EL (cell line): ENCODE measurements around the gene MLLT1.

ENCODE experiments used
- DNase-seq: peaks from one replicate; pipeline ENCODE4 v3.0.0-alpha.2; 2016

MLLT1 gene

DNA sequence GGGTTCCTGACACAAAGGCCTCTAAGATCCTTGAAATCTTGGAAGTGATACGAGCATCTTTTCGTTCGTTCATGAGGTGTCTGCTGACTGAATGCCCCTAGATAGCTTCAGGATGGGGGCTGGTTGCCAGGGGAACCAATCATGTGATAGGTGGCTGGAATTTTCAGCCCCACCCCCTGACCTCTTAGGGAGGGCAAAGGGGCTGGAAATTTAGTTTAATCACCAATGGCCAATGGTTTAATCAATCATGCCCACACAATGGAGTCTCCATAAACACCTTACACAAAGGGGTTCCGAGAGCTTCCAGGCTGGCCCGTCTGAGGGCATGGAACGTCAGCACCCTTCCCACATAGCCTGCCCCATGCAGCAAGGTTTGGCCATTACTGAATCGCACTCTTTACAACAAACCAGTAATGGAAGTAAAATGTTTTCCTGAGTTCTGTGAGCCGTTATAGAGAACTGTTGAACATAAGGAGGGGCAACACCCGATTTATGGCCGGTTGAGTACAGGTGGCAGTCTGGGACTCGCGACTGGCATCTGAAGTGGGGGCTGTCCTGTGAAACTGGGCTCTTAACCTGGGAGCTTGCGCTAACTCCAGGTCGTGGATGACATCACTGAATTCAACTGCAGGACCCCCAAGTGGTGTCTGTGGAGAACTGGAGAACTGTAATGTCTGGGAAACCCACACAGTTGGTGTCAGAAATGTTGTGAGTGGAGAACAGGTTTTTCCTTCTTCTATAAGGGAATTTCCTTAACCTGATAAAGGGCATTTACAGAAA lies 25.6 kb downstream of the MLLT1 start:
- DNase-seq = no peak

DNA sequence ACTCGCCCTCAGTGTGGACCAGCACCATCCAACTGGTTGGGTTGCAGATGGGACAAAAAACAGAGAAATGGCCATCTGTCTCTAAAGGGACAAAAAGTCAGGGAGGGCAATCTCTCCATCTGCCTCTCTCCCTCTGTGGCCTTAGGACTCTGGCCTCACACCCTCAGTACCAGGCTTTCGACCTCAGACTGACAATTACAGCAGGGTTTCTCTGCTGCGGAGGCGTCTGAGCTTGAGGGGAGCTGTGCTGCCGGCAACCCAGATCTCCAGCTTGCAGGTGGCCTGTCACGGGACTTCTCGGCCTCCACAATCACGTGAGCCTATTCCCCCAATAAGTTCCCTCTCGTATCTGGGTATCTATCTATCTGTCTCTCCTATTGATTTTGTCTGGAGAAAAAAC lies 27.7 kb downstream of the MLLT1 start:
- no peak for DNase-seq

DNA sequence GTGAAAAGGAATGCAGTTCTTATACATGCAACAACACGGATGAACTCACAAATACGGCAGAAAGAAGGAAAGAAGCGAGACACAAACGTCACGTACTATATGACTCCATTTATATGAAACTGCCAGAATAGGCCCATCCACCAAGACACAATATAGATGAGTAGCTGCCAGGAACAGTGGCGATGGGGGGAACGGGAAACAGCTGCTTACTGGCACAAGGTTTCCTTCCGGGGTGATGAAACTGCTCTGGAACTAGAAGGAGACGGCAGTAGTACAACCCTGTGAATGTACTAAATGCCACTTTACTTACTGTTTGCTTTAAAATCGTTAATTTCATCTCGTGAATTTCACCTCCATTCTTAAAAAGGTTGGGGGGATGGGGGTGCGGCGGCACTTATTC lies 28.9 kb downstream of the MLLT1 start:
- DNase-seq = no peak

DNA sequence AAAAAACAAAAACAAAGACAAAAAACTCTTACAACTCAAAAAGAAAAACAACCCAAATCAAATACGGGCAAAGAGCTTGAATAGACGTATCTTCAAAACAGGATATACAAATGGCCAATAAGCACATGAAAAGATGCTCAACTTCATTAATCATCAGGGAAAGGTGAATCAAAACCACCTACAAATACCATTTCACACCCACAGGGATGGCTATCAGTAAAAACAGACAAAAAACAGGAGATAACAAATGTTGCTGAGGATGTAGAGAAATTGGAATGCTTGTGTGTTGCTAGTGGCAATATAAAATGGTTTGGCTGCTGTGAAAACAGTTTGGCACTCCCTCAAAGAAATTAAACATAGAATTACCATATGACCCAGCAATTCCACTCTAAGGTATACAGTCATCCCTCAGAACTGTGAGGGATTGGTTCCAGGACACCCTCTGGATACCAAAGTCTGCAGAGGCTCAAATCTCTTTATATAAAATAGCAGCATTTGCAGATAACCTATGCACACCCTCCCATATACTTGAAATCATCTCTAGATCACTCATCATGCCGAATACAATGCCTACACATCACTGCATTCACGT lies 29.7 kb downstream of the MLLT1 start:
- peak; percentile 65 for DNase-seq

DNA sequence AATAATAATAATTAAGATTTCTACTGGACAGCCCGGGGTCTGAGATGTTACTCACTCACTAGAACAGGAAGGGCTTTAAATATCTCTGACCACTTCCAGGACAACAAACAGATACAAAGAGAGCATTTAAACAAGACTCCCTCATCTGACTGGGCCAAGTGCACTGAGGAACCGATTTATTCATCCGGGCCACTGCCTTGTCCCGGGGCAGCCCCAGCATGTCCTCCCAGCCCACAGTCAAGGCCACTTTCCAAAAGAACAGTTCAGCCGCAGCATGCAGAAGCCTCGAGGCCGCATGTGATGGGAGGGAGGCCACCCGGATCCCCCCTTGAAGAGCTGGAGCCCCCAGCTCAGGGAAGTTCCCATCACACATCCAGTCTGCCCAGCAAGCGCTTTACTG lies 30.5 kb downstream of the MLLT1 start:
- DNase-seq = no peak

DNA sequence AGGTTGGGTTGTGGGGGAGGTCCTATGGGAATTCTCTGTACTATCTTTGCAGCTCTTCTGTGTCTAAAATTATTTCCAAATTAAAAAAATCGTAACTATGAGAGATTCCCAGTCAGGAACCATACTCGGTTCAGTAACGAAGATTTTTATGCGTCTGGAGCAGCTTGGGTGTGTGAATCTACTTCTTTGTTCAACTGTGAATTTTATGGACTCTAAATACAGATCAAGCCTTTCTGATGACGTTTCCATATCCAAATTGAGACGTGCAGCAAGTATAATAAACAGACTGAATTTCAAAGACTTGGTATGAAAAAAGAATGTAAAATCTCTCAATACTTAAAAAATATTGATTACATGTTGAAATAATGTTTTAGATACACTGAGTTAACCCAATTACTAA lies 30.9 kb downstream of the MLLT1 start:
- no peak for DNase-seq

DNA sequence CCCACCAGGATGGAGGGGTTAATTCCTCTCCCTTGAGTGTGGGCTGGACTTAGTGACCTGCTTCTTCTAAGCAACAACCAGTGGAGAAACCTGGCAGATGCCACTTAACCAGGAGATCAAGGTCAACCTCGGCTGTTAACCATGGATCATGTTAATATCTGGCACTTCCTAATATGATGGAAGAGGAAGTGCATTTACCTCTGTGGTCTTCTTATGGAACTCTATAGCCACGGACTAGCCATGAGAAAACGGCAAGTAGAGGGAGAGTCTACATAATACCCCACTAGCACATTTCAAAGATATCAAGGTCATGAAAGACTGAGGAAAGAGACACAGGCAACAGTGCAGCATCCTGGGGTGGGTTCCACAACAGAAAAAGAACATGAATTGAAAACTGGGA lies 31.4 kb downstream of the MLLT1 start:
- no peak for DNase-seq

DNA sequence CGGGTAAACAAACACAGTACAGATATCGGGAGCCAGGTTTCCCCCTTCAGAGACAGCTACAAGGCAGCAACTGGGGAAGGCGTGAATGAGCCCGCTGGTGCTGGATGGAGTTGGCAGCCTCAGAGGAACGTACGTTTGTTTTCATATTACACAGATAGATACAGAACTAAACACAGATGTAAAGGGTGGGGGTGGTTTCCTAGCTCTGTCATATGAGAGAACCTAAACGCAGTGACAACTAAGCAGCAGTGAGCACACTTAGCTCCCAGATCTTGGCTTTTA lies 32.8 kb downstream of the MLLT1 start:
- no peak for DNase-seq

DNA sequence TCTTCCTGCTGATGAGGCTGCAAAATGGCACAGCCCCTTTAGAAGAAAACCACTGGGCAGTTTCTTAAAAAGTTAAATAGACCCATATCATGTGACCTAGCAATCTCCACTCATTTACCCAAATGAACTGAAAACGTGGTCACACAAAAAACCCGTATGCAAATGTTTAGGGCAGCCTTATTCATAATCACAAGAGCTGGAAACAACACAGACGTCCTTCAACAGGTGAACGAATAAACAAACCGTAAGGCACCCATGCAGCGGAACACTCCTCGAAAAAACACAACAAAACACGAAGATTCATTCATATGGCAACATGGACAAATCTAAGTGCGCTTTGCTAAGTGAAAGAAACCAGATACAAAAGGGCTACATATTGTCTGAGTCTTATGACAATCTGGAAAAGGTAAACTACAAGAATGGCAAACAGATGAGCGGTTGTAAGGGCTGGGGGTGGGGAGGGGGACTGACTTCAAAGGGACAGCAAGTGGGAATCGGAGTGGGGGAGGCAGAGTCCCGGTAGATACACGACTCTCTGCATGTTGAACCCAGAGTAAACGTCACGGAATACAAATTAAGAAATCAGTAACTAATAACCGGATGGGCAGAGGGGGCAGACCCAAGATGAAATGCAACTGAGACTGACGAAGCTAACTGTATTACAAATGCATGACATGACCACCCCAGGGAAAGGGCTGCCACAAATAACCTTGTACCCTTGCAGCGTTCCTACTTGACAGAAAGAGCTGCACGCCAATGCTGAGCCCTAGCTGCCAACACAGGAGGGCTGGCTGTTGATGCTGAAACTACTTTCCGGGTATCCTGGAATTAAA lies 33.4 kb downstream of the MLLT1 start:
- DNase-seq = no peak

DNA sequence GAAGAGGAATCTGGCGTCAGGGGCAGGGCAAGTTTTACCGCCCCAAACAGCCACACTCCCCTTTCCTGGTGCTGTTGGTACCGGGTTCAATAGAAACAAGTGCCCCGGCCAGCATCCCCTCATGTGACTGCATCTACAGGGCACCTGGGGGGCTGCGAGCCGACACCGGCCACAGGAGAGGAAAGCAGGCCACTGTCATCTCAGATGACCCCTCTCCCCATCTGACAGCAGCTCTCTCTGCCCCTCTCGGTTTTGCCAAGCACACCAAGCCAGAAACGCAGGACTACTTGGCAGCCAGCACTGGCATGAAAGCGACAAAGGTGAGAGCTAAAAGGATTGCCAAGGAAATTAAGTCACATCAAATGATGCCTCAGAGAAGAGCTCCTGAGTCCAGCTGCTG lies 37.1 kb downstream of the MLLT1 start:
- no peak for DNase-seq

DNA sequence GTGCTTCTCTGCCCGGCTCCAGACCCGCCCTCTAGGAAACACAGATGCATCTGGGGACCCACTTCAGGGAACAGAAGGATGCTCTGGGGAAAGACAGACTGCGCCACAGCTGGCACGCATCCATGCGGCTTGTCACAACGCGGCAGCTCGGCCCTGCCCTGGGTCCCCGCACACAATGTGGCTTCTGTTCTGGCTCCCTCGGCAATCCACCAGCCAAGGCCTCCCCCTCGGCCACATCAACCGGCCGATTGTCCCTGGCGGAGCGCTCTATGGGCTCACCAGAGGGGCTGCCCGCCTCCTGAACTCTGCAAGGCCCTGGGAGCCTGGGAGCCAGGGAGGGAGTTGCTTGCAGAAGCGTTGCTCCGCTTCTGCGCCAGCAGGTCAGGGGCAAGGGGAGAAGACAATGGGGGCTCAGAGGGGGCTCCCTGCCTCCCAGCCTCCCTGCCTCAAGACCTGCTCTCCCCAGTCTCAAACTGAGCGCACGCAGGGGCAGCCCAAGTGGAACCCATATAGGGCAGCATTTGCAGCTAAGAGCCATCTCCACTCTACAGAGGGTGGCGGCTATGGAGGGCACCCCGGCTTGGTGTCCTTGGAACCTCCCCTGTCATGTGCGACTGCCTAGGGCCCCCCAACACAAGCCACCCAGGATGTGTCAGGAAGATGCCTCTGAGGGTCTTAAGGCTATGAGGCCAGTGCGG lies 37.9 kb downstream of the MLLT1 start:
- no peak for DNase-seq

DNA sequence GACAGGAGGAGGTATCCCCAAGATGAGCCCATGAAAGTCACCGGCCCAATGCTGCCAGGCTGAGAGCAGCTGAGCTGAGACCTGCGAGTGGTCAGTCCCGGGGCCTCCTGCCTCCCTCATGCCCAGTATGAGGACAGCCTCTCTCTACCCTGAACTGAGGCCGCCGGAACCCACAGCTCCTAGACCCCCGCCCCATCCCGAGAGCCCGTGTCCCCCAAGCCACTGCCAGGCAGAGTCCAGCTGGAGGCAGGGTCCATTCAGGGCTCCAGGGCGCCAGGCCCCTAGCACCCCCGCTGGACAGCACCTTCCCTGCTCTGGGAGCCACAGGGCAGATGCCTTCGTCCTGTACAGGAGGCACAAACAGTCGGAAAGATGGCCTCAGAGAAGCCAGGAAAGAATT lies 38.7 kb downstream of the MLLT1 start:
- DNase-seq = no peak

DNA sequence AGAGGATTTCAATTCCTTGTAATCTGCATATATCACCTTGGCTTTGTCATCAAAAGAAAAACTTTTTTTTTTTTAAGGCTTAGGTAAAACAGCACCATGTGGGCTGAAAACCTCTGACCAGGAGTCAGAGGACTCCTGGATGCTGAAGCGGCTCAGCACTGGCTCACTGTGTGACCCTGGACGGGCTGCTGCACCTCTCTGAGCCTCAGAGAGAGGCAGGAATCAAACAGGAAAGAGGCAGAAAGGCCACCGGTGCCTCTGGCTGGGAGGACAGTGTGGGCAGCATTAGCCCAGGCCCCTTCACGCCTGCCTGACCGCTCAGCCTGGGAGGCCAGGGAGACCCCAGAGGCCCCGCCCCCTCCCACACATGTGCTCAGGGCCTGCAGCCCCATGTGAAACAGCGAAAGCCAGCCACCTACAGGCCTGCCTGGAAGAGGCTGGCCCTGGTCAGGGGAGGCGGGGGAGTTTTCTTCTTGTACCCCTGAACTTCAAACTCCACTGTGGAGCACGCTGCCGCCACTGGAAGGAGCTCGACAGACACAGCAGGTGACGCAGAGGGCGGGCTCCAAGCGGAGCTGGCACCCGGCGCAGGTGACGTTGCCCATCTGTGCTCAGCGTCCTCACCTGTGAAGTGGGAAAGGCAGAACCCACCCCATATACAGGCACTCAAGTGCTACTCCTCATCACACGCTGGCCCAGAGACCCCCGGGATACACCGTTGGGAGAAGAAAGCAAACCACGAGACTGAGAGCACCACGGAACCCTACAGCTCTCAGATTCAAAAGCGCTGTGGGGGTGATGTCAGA lies 39.7 kb downstream of the MLLT1 start:
- DNase-seq = no peak

DNA sequence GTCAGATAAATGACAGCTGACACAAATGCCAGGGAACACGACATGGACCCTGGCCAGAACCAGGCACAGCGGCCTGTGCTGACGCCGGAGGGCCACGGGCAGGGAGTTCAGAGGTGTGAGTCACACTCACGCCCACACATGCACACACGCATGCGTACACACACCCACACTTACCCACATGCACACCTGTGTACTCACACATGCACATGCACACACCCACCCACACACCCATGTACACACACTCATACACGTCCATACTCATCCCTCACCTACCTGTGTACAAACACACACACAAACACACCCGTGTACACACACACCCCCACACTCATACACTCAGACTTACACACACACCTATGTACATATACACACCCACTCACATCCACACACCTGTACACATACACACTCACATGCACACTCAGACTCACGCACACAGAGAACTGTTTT lies 40.4 kb downstream of the MLLT1 start:
- DNase-seq = no peak

DNA sequence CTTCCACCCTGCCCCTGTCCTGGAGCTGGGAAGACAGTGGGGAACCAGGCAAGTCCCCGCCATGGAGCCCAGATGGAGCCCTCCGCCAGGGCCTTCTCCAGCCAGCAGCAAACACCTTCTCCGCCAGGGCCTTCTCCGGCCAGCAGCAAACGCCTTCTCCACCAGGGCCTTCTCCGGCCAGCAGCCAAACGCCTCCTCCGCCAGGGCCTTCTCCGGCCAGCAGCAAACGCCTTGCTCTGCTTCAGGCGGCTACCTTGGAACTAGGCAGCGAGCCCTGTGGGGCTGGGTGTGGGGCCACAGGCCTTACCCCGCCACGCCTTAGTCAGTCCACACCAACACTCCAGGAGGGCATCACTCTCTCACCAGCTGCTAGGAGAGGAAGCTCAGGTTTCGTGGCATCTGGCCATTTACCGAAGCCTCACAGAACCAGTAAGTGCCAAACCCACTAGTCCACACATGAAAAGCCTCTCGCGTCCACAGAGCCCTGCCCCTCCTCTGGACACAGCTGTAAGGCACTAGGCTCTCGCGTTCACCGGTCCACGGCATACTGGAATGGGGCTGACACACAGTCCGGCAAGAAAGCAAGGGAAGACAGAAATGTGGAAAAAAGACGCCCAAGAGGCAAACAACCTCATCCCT lies 41.0 kb downstream of the MLLT1 start:
- DNase-seq = no peak

DNA sequence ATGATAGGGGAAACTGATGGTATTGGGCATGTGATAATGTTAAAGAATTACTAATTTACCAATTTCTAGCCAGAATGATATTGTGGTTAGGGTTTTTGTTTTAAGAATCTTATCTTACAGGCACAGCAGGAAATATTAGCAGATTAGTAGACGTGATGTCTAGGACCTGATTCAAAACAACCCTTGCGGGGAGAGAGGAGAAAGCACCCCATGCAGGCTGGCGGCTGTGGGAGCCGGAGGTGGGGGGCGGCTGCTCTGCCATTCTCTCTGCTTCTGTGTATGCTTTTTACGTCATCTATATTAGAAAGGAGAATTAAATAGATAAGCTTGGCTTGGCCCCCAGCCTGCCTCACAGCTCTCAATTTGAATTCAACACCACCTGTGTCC lies 41.5 kb downstream of the MLLT1 start:
- no peak for DNase-seq

DNA sequence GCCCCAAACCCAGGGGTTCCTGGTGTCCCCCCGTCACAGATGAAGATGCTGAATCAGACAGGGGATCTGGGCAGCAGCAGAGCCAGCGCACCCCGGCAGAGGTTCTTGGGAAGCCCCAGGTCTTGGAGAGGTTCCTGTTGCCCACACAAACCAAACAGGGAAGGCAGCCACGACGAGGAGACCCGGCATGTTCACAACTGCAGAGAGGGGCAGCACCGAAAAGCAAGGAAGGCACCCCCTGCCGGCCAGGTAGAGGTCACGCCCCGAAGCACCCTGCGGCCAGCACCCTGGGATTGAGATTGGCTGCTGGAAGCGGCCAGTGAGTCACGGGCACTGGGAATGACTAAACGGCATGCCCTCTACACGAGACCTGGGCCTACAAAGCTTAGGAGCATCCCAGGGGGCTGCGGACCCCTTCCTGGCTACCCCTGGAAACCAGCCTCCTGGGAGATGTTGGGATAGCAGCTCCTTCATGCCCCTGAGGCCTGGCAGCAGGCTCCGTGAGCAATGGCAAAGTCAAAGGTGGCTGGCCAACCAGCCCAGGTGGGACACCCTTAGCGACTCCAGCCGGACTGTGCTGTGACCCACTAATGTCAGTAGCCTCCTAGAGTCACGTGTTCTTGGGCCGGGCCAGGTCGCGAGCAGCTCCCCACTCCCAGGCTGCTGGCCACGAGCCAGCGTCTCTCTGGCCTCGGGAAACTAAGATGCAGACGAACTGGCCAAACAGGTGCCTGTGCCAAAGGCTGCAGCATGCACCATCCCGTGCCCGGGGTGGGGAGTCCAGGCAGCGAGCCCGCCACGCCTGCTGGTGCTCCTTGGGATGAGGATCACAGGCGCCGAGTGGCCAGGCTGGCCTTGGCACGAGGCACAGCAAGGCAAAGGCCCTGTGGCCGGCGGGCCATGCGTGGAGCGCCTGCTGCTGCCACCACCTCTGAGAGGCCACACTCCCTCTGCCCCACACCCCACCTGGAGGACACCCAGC lies 43.2 kb downstream of the MLLT1 start:
- DNase-seq = no peak

DNA sequence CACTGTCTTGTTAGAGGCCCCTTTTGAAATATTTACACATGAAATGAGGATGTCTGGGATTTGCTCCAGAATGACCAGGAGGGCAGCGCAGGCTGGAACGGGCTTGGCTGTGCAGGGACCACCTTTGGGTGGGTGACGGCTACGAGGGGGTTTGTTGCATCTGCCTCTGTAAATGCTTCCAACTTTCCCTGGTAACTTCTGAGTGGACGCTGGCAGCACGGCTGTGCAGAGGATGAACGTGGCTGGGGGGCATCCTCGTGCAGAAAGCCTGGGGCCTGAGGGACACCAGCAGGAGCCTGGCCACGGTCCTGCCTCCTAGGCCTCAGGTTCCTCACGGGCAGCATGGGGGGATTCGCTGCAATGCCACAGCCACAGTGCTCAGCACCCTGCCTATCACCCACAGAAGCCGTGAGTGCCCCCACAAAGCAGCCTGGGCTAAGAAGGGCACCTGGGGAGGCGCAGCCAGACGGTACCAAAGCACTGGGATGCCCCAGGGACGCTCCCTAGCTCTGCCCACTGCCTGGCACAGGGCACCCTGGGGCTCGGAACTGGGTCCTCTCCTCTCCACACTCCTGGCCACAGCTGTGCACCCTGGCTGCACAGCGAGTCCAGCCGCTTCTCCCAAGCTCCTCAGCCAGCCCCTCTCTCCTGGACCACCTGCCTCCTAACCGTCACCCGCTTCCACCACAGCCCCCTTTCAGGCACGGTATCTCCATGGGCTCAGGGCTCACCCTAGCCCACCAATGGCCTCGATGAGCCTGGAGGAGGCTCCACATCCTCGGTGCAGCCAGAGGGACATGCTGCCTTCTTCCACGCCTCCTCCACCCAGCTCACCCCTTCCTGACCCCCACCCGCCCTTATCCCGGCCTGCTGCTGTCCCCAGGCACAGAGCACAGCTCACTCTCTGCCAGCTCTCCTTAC lies 44.5 kb downstream of the MLLT1 start:
- no peak for DNase-seq

DNA sequence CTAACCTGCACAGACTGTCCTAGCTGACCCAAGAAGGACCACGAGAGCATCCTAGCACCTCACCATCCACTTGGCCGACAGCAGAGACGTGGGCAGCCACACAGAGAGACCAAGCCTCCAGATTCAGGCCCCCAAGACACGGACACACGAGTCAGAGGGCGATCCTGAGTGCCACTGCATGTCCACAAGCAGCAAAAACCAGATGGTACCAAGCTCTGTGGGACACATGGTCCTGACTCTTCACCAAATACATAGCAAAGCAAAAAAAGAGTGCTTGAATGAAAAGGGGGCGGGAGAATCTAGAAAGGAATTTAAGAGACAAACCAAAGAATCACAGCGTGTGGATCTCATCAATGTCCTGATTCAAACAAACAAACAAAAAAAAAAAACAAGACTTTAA lies 45.2 kb downstream of the MLLT1 start:
- no peak for DNase-seq
